Right kidney (tissue), 9 donors: ENCODE measurements around the gene QRFPR.
"Not testable (repeated sequence)": the region's sequence is repeated elsewhere in the genome, so short reads cannot be mapped to it uniquely, and the experiment has no call there.

ENCODE experiments used
- DNase-seq: peaks from one replicate; pipeline ENCODE4 v3.0.0-alpha.2; 2016
- long read RNA-seq, 8 donors: transcript quantifications; one replicate each; lab custom pipeline, GENCODE V29; 2026

Gene QRFPR
- long read RNA-seq, donor 1 = 0 reads
- long read RNA-seq, donor 2 = 0 reads
- long read RNA-seq, donor 3 = 0 reads
- long read RNA-seq, donor 4, partial matches to known transcripts = 0 of 1 reads
- long read RNA-seq, donor 4, other reads (novel, unspliced or antisense) = 0 of 1 reads
- long read RNA-seq, donor 5, partial matches to known transcripts = 0 of 2 reads
- long read RNA-seq, donor 5, other reads (novel, unspliced or antisense) = 0 of 2 reads
- long read RNA-seq, donor 6 = 0 reads
- long read RNA-seq, donor 7 = 0 reads
- long read RNA-seq, donor 8 = 0 reads

DNA sequence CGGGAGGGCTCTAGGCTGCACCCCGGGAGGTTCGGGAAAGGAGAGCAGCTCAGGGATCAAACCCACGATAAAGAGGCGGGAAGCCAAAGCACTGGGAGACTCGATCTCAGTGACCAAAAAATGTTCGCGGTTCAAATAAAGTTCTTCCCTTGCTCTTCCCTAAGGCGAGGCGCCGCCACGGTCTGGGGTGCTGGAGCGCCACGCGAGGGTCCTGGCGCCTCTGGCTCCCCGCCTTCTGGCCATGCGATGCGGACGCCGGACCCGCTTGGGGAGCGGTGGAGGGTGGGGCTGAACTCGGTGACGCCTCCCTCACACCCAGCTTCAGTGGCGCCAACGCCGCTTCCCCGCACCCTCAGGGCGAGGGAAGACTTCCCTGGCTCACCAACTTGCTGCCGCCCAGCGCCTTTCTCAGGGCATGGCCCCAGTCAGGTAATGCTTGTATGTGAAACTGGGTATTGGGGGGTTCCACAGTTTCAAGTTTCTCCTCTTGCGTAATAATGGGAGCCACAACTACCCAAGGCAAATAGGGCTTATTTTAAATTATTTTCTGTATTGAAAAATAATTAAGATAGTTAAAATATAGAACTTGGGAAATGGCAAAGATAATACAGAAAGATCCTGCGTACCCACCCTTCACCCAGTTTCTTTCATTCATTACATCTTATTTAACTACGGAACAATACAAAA is at the start of gene QRFPR:
Gene QRFPR, minus strand, starts transcription at position 243 of the 687 bp plus-strand sequence. CDS start 371 bp downstream, outside the sequence.
- no peak for DNase-seq

DNA sequence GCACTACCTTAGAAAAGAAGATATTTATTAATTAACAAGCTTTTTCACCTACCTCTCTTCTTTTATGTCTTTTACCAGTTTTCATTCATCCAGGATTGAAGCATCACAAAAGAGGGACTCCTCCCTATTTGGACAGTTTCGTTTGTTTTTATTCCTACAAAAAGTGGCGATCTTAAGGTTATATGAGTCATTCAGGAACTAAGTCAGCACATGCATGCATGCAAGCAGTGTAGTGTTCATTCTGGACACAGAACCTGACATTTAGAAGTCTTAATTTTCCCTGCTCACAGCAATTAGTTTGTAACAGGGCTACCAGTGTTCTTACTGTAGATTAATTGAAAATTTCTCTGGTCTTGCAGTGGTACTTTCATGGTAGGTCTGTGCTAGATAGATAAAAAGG is 47.9 kb upstream of the QRFPR start:
- no peak for DNase-seq

DNA sequence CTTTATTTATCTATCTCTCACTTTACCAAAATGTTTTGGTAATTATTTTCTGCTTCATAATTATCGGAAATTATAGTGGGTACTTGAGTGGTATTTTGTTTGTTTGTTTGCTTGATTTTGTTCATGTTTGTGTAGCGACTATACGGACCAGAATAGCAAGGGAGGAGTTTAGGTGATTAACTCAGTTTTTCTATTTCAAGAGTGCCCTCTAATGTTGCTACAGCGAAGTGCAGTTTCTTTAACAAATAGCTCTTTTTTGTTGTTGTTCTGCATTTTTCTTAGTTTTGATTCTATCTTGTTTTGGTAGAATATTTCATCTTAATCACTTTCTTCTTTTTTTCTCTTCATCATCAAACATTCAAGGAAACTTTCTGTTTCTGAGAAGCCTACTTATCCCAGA is 40.8 kb upstream of the QRFPR start:
- no peak for DNase-seq

DNA sequence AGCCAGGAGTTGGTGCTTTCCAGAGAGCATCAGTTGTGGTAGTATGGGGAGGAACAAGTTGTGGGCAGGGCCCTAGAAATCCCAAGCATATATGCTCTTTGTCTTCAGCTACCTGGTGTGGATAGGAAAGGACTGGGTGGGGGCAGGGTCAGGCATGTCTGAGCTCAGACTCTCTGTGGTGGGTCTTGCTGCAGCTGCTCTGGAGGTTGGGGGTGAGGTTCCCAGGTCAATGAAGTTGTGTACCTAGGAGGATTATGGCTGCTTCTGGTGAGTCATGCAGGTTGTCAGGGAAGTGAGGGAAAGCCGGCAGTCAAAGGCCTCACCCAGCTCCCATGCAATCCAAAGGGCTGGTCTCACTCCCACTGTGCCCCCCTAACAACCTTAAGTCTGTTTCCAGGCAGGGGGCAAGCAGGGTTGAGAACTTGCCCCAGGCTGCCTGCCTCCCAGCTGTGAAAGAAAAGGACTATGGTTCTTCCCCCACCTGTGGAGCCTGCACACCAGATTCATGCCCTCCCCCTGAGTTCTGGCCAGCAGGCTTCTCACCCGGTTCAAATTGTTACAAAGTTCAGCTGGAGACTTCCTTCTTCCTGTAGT is 30.4 kb upstream of the QRFPR start:
- no peak for DNase-seq

DNA sequence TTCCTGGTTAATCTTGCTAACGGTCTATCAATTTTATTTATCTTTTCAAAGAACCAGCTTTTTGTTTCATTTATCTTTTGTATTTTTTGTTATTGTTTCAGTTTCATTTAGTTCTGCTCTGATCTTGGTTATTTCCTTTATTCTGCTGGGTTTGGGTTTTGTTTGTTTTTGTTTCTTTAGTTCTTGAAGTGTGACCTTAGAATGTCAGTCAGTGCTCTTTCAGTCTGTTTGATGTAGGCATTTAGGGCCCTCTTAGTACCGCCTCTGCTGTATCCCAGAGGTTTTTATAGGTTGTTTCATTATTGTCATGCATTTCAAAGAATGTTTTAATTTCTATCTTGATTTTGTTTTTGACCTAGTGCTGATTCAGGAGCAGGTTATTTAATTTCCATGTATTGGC is 27.7 kb upstream of the QRFPR start:
- not testable (repeated sequence) for DNase-seq

DNA sequence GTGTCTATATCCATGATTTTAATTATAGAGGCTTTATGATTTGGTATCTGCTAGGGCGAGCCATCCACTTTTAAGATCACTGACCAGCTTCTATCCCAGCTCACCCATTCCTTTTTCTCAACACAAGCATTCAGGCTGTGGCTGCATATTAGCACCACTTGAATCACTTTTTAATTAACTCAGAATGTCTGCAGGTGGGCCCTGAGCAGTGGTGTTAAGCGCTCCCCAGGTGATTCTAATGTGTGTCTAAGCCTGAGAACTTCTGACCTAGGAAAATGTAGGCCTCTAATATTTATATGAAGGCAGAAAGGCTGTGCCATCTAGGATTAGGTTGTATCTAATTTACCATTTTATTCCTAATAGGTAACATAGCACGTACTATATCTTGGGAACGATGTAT is 19.8 kb upstream of the QRFPR start:
- no peak for DNase-seq

DNA sequence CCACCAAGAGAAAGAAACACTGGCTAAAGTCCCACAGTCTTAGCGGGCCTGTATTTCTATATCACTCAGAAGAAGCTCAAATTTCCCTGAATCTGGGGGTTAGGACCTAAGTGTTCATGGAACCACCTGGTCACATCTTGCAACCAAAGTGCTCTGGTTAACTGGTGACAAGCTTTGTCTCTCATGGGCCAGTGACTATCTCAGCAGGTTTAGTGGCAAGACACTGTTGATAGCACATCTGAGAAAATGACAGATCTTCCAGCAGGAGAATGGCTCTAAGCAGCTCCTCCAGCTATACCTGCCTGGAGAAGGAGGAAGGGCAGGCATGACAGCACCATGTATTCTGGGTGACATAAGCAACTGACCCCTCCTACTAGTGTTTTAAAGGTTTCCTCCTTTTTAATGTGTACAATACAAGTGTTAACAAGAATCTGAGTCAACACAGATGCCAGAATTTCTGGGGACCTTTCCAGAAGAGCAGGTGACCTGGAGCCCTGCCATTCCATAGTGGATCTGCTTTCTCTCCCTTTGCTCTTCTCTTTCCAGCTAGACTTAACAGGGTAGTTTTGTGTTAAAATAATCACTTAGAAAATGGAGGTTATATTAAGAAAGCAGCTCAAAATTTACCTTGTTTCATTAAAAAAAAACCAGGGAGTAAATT is 17.3 kb upstream of the QRFPR start:
- DNase-seq = no peak

DNA sequence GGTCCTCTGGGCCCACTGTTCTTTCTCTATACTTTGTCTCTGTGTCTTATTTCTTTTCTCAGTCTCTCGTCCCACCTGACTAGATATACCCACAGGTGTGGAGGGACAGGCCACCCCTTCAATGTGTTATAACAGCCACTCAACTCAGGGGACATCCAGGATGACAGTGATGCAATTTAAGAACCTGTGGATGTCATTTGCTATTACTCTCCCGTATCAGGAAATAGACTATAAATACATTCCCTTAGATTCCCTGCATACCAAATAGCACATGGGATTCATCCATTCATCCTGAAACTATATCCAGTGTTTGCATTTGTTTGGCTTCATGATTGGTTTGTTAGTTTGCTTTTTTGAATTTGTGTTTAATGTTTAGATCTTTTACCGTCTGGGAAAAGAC is 16.6 kb upstream of the QRFPR start:
- DNase-seq = no peak

DNA sequence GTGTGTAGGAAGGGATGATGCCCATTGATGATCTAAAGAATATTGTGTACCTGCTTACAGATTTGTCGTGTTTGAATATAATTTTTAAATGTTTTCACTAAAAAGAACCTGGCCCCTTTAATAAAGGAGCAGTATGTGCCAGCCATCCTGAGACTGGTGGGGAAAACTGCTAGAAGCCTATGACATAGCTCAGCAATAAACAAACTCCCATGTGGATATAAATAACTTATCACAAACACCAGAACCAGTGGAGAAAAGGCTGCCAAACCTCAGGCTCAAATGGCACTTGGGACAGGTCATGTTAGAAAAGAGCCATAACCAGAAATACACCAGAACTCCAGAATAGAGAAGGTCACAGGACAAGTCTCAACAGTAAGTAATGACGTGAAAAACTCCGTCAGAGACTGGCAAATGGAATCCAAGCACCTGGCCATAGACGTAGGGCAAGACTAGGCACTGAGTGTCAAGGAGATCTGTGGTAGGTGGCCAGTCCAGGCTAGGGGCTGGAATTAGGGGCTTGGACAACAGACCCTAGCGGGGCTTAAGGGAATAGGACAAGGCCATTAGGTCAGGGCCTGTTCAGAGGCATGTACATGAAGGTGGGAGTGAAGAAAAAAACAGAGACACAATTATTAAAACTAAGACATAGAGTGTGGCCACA is 11.7 kb upstream of the QRFPR start:
- no peak for DNase-seq

DNA sequence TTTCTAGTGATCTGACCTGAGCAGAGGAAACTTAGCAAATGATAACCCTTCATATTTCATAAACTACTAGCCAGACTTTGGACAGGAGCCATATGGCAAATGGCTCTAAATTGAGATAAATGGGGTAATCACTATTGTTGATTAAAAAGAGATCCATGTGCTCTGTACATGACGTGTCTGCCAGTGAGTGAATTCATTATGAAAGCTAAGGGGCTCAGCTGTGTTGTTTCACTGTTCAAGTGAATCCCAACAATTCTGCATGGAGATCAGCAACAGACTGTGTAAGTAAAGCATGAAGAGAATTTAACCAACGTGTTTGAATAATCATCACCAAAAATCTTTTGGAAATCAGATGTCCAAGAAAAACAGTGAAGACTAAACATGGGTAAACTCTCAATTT is 9.5 kb upstream of the QRFPR start:
- no peak for DNase-seq

DNA sequence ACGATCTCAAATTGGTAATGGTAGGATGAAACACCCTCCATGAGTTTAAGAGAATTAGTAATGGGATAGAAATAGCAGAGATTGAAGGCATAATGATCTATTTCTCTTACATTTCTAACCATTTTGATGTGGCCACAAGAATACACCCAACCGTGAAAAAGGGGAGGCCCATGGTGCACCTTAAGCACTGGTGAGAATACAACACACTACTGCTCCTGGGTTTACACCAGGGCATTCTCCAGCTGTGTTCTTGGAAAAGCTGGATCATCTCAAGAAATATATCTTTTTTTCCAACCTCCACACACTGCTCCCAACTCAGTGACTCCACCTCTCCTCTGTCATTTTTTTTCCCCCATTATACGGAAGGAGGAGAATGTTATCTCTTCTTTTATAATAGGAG is 1.5 kb downstream of the QRFPR start:
- no peak for DNase-seq

DNA sequence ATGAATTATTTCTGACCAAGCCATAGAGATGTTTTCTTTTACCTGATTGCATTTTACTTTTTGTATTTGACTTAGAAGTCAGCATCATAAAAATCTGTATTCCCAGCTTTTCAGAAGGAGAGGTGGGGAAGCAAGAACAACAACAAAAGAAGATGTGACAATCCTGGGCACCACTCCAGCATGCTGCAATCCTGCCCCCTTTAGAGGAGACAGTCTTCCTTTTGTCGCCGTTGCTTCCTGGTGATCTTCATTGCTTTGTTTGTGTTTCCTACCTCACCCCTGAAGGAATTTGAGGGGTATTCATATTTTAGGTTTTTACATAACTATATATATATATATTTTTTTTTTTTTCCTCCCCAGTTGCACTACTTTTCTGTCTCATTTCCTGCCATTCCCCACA is 3.7 kb downstream of the QRFPR start:
- no peak for DNase-seq

DNA sequence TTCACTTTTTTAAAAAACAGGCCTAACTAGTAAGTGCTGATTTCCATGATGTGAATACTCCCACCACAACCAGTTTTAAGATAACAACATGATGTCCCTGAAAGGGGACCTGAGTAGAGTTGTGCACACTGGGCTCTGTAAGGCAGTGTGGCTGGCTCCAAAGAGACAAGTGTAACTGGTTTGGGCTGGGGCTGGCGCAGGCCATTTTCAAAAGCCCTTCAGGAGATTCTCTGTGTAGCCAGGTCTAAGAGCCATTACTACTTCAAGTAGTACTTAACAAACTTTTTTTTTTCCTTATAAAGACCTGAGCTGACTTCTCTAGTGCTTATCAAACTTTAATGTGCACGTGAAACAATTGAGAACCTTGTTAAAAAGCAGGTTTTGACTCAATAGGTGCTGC is 4.3 kb downstream of the QRFPR start:
- no peak for DNase-seq

DNA sequence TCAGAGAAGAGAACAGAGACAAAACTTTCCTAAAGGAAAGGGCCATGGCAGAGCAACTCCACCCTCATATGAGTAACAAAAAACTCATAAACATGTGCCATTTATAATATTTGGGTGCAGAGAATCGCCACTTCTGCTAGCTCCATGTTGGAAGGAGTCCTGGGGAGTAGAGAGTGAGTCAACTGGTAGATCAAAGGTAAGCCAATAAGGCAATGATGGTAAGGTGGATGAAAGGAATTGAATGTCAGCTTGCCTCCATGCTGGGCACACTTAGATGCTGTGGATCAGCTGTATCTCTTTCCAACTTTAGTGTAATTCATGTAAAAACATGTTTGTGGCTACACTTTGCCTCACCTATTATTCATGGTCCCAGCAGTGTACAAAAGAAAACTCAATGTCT is 4.7 kb downstream of the QRFPR start:
- no peak for DNase-seq

DNA sequence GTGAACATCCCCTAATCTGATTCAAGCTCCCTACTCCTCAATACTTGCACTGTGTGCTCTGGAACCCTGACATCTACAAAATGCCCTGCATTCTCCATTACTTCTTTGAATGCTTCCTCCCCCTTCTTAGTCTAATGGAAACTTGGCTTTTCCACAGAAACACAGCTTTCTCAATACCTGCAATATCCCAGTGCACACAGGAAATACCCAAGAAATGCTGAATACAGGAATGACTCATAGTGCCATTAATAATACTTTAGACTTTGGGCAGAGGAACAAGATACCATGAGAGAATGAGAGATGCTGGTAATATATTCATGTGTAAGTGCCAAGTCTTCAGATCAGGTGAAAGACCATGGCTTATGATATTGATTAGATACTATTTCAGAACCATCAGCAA is 5.6 kb downstream of the QRFPR start:
- DNase-seq = no peak

DNA sequence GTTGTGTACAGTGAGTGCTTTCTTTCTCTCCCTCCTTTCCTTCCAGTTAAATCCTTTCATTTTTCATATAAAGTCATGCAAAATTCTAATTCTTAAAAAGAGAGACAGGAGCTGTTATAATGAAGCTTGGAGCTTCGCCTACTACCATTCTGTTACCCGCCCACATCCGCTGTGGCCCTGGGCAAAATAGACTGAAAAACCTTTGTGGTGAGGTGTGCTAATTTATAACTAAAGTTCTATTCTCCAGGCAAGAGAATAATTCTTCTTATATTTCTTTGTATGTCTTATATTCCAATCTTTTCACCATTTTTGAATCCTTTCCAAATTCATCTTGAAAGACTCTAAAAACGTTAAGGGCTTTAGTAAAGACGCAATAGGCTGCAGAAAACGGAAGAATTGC is 7.0 kb downstream of the QRFPR start:
- no peak for DNase-seq

DNA sequence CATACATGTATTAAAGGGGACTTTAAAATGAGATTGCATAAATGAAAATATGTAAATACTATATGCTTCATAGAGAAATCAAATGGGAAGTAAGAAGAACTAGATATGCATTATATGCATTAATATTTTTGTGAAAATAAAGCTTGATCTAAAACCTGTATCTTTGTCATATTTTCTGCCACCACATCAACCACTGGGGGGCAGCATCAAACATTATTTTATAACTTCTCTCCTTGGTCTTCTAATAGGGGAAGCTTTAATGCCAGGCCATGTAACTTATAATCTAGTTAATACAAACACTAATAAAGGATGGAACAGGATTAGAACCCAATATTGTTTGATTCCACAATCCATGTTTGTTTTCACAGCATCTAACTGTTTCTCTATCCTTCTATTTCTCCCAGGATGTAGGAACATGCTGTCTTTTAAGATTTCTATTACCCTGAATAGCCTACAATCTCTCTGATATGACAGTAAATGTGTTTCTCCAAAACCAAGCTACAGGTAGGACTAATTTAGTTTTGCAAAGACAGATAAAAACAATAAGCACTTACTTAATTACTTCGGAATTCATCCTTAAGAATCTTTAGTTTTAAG is 10.0 kb downstream of the QRFPR start:
- no peak for DNase-seq

DNA sequence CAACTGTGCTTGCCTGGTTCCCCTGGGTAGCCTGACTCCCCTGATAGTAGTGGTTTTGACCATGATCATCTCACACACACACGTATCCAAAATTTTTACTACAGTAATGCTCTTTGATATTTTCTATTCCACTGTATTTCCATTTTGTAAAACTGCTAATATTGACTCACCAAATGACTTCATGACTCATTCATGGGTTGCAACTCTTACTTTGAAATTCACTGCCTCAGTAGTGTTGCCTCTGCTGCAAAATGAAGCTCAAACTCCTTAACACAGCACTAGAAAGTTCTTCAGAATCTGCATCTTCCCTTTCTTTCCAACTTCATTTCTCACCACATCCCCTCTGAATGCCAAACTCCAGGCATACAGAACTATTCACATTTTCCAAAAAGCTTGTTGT is 20.3 kb downstream of the QRFPR start:
- no peak for DNase-seq

DNA sequence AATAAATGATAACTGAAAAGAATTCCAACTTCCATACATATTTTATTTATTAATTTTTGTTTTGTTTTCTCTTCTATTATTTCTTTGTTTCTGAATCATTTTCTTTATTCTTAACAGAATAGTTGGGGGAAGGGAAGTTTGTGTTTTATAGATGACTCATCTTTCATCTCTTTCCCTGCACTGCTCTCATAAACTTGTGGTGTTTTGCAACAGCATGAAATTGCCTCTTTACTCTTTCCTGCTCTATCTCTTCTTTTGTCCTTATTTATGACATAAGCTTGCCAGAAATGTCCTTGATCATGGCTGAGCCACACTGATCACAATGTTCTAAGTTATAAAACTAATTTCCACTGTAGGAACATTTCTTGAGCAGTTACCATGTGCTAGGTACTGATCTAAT is 22.3 kb downstream of the QRFPR start:
- no peak for DNase-seq

DNA sequence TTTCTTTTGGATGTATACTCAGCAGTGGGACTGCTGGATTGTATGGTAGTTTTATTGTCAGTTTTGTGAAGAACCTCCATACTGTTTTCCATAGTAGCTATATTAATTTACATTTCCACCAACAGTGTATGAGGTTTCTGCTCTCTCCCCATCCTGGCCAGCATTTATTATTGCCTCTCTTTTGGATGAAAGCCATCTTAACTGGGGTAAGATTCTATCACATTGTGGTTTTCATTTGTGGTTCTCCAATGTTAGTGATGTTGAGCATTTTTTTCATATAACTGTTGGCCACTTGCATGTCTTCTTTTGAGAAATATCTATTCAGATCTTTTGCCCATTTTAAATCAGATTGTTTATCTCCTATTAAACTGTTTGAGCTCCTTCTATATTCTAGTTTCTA is 27.6 kb downstream of the QRFPR start:
- no peak for DNase-seq

DNA sequence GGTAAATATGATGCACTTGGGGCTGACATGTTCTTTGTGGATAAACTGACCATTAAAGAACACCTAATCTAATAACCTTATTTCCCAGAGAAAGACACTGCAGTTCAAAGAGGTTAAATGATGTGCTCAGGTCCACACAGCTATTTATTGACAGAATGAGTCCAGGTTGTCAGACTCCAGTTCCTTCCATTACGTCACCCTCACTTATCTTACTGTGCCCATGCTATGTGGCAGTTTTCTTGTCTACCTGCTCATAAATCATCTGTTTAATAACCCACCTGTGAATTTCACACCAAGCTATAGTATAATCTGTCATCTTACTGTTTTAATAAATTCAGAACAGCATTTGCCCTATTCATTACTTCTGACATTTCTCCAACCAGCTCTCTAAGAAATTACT is 36.7 kb downstream of the QRFPR start:
- DNase-seq = no peak

DNA sequence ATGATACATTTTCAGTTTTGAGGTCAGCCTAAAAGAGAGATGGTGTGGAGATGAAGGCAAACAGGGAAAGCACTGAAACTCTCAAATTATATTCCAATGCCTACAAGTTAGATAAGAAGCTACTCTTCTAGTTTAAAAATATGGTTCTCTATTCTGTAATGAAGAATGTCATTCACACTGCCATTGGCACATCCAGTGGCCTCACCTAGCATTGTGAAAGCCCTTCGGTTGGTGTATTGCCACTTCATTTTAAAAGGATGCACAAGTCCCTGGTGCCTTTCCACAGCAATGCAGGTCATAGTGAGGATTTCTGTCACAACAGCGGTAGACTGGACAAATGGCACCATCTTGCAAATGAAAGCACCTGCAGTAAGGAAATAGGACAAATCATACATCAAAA is 40.6 kb downstream of the QRFPR start:
- no peak for DNase-seq

DNA sequence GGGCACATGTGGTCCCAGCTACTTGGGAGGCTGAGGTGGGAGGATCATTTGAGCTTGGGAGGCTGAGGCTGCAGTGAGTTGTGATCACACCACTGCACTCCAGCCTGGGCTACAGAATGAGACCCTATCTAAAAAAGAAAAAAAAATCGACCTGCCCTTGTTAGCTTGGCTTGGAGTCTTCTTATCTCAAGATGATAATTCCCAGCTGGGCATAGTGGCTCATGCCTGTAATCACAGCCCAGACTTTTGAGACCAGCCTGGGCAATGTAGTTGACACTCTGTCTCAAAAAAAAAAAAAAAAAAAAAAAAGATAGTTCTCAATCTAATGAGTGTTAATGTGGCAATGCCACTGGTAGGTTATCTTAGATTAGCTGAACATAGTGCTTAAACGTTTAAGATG is 41.0 kb downstream of the QRFPR start:
- DNase-seq = no peak
